ENCODE results near the gene DAAM1.

DNA sequence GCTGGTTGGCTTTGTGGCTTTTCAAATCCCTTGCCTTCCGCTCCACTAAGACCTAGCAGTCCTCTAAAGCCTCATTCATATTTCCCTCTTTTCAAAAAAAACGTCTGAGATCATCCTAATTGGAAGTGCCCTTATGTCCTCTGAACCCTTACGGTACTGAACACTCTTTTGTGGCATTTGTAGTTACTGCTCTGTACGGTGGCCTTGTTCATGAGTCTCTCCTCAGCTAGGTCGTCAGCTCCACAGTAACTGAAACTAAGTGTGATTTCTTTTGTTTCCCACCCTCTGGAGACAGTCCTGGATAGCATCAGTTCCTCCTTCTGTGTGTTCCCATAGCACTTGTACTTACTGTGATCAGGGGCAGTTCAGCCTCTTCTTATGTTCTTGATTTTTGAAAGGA is 49.7 kb downstream of the DAAM1 start:
- TF ChIP-seq, protein P1, sequence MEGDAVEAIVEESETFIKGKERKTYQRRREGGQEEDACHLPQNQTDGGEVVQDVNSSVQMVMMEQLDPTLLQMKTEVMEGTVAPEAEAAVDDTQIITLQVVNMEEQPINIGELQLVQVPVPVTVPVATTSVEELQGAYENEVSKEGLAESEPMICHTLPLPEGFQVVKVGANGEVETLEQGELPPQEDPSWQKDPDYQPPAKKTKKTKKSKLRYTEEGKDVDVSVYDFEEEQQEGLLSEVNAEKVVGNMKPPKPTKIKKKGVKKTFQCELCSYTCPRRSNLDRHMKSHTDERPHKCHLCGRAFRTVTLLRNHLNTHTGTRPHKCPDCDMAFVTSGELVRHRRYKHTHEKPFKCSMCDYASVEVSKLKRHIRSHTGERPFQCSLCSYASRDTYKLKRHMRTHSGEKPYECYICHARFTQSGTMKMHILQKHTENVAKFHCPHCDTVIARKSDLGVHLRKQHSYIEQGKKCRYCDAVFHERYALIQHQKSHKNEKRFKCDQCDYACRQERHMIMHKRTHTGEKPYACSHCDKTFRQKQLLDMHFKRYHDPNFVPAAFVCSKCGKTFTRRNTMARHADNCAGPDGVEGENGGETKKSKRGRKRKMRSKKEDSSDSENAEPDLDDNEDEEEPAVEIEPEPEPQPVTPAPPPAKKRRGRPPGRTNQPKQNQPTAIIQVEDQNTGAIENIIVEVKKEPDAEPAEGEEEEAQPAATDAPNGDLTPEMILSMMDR (conservative IDR thresholded peaks at IDR 0.05; ENCODE audit: low read length): no peak
- no peak for TF ChIP-seq EZH2phosphoT487 (IDR thresholded peaks at IDR 0.05; ENCODE audit: borderline replicate concordance)
